ENCODE measurements around the gene RELN. TPM values are rescaled to one million over a fixed set of nuclear protein-coding genes. Genes with fewer than 3 reads are reported as not detected.
A peak's percentile ranks its signal among the peaks of the same experiment; 100 is the strongest.

Gene RELN
- total RNA-seq, 4 donors from 2014 or later: 2.2 to 8.6 (median 3.5) TPM

- H3K27ac ChIP-seq: no peak overlapping the region
- TF ChIP-seq CTCF (IDR thresholded peaks at IDR 0.05) (no peak), POLR2A (IDR thresholded peaks at IDR 0.05) (no peak), POLR2AphosphoS5 (IDR thresholded peaks at IDR 0.05) (no peak), EP300 (IDR thresholded peaks at IDR 0.05) (no peak)
- no peaks in the 10 kb centered on the region for H3K4me1 ChIP-seq
- 80% methylated on average over 1 to 2 of the region's 2 CpGs for WGBS, 2 donors (ENCODE audit: low coverage in 1 of 2)
- peaks cover 6% of the 10 kb centered on the region for H3K27me3 ChIP-seq
- H3K9me3 ChIP-seq: no peaks in the 10 kb centered on the region
- ATAC-seq: no peak
- no peak overlapping the region for H3K4me3 ChIP-seq
- H3K36me3 ChIP-seq: no peaks in the 10 kb centered on the region
These were observed 409.4 kb downstream of the RELN start for GRCh38 chr7:103580031-103580430.

- no peak overlapping the region for H3K27ac ChIP-seq
- no peaks in the 10 kb centered on the region for H3K36me3 ChIP-seq
- no peak for TF ChIP-seq EP300 (IDR thresholded peaks at IDR 0.05)
- TF ChIP-seq POLR2A (IDR thresholded peaks at IDR 0.05): no peak
- TF ChIP-seq CTCF (IDR thresholded peaks at IDR 0.05): no peak
- no peak for TF ChIP-seq POLR2AphosphoS5 (IDR thresholded peaks at IDR 0.05)
- H3K4me3 ChIP-seq: no peak overlapping the region
- H3K27me3 ChIP-seq: no peaks in the 10 kb centered on the region
- 52 to 56% methylated on average over 2 of the region's 2 CpGs for WGBS, 2 donors (ENCODE audit: low coverage in 1 of 2)
- no peaks in the 10 kb centered on the region for H3K9me3 ChIP-seq
- no peak for ATAC-seq
- H3K4me1 ChIP-seq: no peaks in the 10 kb centered on the region
These were observed 412.4 kb downstream of the RELN start for GRCh38 chr7:103577059-103577458.

- Histone ChIP-seq H3K9me3 (no peaks in the 10 kb centered on the region), H3K4me1 (no peaks in the 10 kb centered on the region), H3K4me3 (no peak overlapping the region), H3K36me3 (no peaks in the 10 kb centered on the region), H3K27me3 (no peaks in the 10 kb centered on the region), H3K27ac (no peak overlapping the region)
- TF ChIP-seq POLR2AphosphoS5 (IDR thresholded peaks at IDR 0.05) (no peak), EP300 (IDR thresholded peaks at IDR 0.05) (no peak), POLR2A (IDR thresholded peaks at IDR 0.05) (no peak), CTCF (IDR thresholded peaks at IDR 0.05) (no peak)
- no peak for ATAC-seq
- WGBS, 2 donors (ENCODE audit: low coverage in 1 of 2): 63 to 64% methylated on average over 5 of the region's 5 CpGs
These were observed 412.8 kb downstream of the RELN start for GRCh38 chr7:103576641-103577040.

GRCh38 chr7:103574576-103574975, 414.9 kb downstream of the RELN start:
- Histone ChIP-seq H3K4me3 (no peak overlapping the region), H3K9me3 (no peaks in the 10 kb centered on the region), H3K27ac (no peak overlapping the region), H3K4me1 (no peaks in the 10 kb centered on the region), H3K36me3 (no peaks in the 10 kb centered on the region), H3K27me3 (no peaks in the 10 kb centered on the region)
- 35 to 40% methylated on average over 1 of the region's 1 CpG for WGBS, 2 donors (ENCODE audit: low coverage in 1 of 2)
- TF ChIP-seq POLR2AphosphoS5 (IDR thresholded peaks at IDR 0.05) (no peak), POLR2A (IDR thresholded peaks at IDR 0.05) (no peak)
- no peak for ATAC-seq

GRCh38 chr7:103573479-103574058, 415.9 kb downstream of the RELN start:
- Histone ChIP-seq H3K4me3 (no peak overlapping the region), H3K27me3 (no peaks in the 10 kb centered on the region), H3K4me1 (no peaks in the 10 kb centered on the region), H3K27ac (no peak overlapping the region), H3K36me3 (no peaks in the 10 kb centered on the region), H3K9me3 (no peaks in the 10 kb centered on the region)
- WGBS, 2 donors (ENCODE audit: low coverage in 1 of 2): 37 to 40% methylated on average over 3 of the region's 3 CpGs
- no peak for ATAC-seq
- no peak for TF ChIP-seq POLR2A (IDR thresholded peaks at IDR 0.05)
- no peak for TF ChIP-seq EP300 (IDR thresholded peaks at IDR 0.05)
- peak; percentile 50 to 62 (median 56) for TF ChIP-seq CTCF (IDR thresholded peaks at IDR 0.05)

Measured in gastroesophageal sphincter (tissue), 4 donors.